Hepatocyte (in vitro differentiated cells): ENCODE results near the gene CEP170B.

Experiments used
- CTCF ChIP-seq: fragments of 200-600 bp; sonication (generic); IDR thresholded peaks from 2 replicates; pipeline ENCODE4 v1.5.1; 2016; ENCODE audit warnings: antibody characterized with exemption, mild to moderate bottlenecking; ENCODE audit not compliant: poor library complexity
- EZH2 ChIP-seq: fragments of 200-600 bp; sonication (generic); IDR thresholded peaks from 2 replicates; pipeline ENCODE4 v1.6.1; 2016; ENCODE audit warnings: antibody characterized with exemption, mild to moderate bottlenecking, borderline replicate concordance

DNA sequence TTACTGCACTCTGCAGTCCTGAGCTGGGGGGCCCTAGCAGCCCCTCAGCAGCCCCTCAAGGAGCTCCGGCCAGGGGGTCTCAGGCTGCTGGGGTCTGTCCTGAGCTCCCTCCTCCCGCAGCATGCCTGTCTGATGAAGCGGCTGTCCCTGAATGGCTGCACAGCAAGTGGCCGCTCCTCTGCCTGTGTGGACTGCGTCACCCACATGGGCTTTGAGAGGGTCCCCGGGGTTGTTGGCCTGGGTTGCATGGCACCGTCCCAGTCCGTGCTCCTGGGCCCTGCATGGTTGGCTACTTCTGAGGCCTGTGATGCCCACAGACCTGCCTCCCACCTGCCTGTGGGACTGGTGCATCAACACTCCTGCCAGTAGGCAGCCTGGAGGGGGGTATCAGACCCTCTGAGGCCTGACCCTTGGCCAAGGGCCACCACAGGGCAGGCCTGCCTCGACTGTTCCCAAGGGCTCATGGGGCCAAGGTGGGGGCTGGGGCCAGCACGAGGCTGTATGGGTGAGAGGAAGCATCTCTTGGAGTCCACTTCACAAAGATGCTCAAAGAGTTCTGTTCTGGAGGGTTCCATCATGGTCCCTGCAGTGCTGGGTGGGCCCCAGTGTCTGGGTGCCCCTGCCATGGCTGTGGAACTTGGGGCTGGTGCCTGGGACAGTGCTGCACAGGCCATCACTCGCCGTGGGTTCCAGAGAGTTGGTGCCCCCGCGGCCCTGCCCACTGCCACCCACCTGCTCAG is 12.2 kb downstream of the CEP170B start:
- no peak for TF ChIP-seq CTCF
- no peak for TF ChIP-seq EZH2
